Gastrocnemius medialis (tissue), 4 donors: ENCODE measurements around the gene GULP1.

Experiments
- POLR2A ChIP-seq, 2 donors: fragments of 450-650 bp; IDR thresholded peaks; one replicate each; pipeline ENCODE4 v1.6.1; 2017; ENCODE audit warnings: antibody characterized with exemption in 2 of 2, mild to moderate bottlenecking in 2 of 2, moderate library complexity in 2 of 2
- TF ChIP-seq, protein P1 (sequence below), 5 experiments: fragments of 450-650 bp in 3 of 5; fragments of 200-600 bp in 2 of 5; sonication (generic) in 2 of 5; IDR thresholded peaks in 4 of 5; conservative IDR thresholded peaks in 1 of 5; 1 replicate in 4 of 5; 2 replicates in 1 of 5; pipeline ENCODE4 v1.5.1; 2016 to 2019; ENCODE audit warnings: antibody characterized with exemption in 5 of 5, mild to moderate bottlenecking in 3 of 5, moderate library complexity in 3 of 5

DNA sequence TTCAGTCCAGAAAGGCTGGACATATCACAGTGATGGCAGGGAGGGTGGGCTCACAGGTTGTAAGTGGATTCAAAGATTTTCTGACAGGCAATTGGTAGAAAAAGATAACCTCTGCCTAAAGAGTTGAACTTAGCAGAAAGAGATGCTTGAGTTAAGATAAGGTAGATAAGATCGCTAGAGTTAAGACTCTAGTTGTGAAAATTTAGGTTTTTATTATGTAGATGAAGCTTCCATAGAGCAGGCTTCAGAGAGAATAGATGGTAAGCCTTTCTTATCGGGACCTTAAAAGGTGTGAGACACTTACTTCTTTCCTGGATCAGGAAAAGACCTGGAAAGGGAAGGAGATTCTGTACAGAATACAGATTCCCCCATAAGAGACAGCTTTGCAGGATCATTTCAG, 134.4 kb downstream of the GULP1 start:
- TF ChIP-seq, protein P1, sequence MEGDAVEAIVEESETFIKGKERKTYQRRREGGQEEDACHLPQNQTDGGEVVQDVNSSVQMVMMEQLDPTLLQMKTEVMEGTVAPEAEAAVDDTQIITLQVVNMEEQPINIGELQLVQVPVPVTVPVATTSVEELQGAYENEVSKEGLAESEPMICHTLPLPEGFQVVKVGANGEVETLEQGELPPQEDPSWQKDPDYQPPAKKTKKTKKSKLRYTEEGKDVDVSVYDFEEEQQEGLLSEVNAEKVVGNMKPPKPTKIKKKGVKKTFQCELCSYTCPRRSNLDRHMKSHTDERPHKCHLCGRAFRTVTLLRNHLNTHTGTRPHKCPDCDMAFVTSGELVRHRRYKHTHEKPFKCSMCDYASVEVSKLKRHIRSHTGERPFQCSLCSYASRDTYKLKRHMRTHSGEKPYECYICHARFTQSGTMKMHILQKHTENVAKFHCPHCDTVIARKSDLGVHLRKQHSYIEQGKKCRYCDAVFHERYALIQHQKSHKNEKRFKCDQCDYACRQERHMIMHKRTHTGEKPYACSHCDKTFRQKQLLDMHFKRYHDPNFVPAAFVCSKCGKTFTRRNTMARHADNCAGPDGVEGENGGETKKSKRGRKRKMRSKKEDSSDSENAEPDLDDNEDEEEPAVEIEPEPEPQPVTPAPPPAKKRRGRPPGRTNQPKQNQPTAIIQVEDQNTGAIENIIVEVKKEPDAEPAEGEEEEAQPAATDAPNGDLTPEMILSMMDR (IDR thresholded peaks at IDR 0.05 in 4 of 5, conservative IDR thresholded peaks at IDR 0.05 in 1 of 5) = no peak
- no peak for TF ChIP-seq POLR2A (IDR thresholded peaks at IDR 0.05)
